ENCODE results near the gene TNIP2.

The TNIP2 gene

DNA sequence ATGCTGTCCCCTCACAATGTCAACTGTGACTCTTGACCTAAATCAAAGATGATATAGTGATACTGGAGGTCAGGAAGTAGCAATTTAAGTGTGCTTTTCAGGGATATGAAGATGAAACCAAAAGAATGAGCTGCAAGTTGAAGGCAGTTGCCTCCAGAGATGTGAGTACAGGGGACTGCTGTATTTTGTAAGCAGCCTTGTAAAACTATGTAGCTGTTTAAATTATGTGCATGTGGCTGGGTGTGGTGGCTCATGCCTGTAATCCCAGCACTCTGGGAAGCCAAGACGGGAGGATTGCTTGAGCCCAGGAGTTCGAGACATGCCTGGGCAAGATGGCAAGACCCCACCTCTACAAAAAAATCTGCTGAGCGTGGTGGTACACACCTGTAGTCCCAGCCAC lies 15.1 kb upstream of the TNIP2 start:
- Histone ChIP-seq H3K27me3 (ENCODE audit: insufficient read depth, poor library complexity, severe bottlenecking) (no peaks in the 10 kb centered on the region), H3K4me3 (replicated peaks; ENCODE audit: insufficient read depth, low read length) (no peak overlapping the region), H3K27ac (replicated peaks) (peak overlapping the region; percentile 76)
- TF ChIP-seq SPI1 (IDR thresholded peaks at IDR 0.05; ENCODE audit: borderline replicate concordance, low read depth) (no peak), GABPA (IDR thresholded peaks at IDR 0.05; ENCODE audit: low read depth) (no peak), POLR2AphosphoS5 (IDR thresholded peaks at IDR 0.05; ENCODE audit: low read depth) (no peak)
- TF ChIP-seq, protein P1, sequence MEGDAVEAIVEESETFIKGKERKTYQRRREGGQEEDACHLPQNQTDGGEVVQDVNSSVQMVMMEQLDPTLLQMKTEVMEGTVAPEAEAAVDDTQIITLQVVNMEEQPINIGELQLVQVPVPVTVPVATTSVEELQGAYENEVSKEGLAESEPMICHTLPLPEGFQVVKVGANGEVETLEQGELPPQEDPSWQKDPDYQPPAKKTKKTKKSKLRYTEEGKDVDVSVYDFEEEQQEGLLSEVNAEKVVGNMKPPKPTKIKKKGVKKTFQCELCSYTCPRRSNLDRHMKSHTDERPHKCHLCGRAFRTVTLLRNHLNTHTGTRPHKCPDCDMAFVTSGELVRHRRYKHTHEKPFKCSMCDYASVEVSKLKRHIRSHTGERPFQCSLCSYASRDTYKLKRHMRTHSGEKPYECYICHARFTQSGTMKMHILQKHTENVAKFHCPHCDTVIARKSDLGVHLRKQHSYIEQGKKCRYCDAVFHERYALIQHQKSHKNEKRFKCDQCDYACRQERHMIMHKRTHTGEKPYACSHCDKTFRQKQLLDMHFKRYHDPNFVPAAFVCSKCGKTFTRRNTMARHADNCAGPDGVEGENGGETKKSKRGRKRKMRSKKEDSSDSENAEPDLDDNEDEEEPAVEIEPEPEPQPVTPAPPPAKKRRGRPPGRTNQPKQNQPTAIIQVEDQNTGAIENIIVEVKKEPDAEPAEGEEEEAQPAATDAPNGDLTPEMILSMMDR (IDR thresholded peaks at IDR 0.05; ENCODE audit: insufficient read depth, low read length) = no peak
- TF ChIP-seq, protein P2, sequence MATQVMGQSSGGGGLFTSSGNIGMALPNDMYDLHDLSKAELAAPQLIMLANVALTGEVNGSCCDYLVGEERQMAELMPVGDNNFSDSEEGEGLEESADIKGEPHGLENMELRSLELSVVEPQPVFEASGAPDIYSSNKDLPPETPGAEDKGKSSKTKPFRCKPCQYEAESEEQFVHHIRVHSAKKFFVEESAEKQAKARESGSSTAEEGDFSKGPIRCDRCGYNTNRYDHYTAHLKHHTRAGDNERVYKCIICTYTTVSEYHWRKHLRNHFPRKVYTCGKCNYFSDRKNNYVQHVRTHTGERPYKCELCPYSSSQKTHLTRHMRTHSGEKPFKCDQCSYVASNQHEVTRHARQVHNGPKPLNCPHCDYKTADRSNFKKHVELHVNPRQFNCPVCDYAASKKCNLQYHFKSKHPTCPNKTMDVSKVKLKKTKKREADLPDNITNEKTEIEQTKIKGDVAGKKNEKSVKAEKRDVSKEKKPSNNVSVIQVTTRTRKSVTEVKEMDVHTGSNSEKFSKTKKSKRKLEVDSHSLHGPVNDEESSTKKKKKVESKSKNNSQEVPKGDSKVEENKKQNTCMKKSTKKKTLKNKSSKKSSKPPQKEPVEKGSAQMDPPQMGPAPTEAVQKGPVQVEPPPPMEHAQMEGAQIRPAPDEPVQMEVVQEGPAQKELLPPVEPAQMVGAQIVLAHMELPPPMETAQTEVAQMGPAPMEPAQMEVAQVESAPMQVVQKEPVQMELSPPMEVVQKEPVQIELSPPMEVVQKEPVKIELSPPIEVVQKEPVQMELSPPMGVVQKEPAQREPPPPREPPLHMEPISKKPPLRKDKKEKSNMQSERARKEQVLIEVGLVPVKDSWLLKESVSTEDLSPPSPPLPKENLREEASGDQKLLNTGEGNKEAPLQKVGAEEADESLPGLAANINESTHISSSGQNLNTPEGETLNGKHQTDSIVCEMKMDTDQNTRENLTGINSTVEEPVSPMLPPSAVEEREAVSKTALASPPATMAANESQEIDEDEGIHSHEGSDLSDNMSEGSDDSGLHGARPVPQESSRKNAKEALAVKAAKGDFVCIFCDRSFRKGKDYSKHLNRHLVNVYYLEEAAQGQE (IDR thresholded peaks at IDR 0.05; ENCODE audit: insufficient replicate concordance, low read depth) = no peak
- no peak for DNase-seq (ENCODE audit: low read depth in 1 of 2, low spot score in 1 of 2)

DNA sequence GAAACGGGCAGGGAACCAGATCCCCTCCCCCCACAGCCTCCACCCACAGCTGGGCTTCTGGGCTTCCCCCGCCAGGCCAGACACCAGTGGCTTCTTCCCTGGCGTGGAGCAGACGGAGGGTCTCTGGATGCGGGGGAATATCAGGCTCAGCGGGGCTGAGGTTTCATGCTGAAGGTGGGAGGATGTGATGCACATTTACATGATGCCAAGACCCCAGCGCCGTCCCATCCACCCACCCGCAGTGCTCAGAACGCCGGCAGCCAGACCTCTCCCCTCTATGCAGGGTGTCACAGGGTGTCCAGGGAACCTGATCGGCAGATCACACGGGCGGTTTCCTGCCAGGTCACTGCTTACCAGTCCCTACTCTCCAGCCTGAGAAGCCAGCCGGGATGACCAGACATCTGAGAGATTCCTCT lies 12.8 kb upstream of the TNIP2 start:
- TF ChIP-seq GABPA (IDR thresholded peaks at IDR 0.05; ENCODE audit: low read depth) (no peak), SPI1 (IDR thresholded peaks at IDR 0.05; ENCODE audit: borderline replicate concordance, low read depth) (no peak), POLR2AphosphoS5 (IDR thresholded peaks at IDR 0.05; ENCODE audit: low read depth) (no peak)
- TF ChIP-seq, protein P1 (IDR thresholded peaks at IDR 0.05; ENCODE audit: insufficient read depth, low read length) = no peak
- TF ChIP-seq, protein P2 (IDR thresholded peaks at IDR 0.05; ENCODE audit: insufficient replicate concordance, low read depth) = no peak
- H3K27ac ChIP-seq (replicated peaks) = no peak overlapping the region
- no peak for DNase-seq (ENCODE audit: low read depth in 1 of 2, low spot score in 1 of 2)

DNA sequence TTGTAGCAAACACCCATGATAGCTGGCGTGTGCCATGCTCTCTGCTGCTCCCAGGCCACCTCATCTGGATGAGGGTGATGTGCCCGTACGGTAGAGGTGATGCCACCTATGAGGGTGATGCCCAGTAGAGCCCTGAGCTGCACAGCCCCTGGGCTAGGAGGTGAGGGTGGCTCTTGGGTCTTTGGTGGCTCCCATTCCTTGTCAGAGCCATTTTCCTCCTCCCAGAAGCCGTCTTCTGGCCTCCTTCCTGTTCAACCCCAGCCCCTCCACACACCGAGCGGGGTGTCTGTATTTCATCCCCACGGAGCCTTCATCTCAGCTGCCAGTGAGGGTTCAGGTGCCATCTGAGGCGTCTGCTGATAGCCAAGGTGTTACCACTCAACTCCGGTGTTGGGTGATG lies 12.0 kb upstream of the TNIP2 start:
- TF ChIP-seq POLR2AphosphoS5 (IDR thresholded peaks at IDR 0.05; ENCODE audit: low read depth) = no peak
- TF ChIP-seq, protein P2 (IDR thresholded peaks at IDR 0.05; ENCODE audit: insufficient replicate concordance, low read depth) = no peak
- TF ChIP-seq, protein P1 (IDR thresholded peaks at IDR 0.05; ENCODE audit: insufficient read depth, low read length) = no peak
- TF ChIP-seq GABPA (IDR thresholded peaks at IDR 0.05; ENCODE audit: low read depth) = no peak
- TF ChIP-seq SPI1 (IDR thresholded peaks at IDR 0.05; ENCODE audit: borderline replicate concordance, low read depth) = no peak
- Histone ChIP-seq H3K4me3 (replicated peaks; ENCODE audit: insufficient read depth, low read length) (no peak overlapping the region), H3K27ac (replicated peaks) (no peak overlapping the region), H3K27me3 (ENCODE audit: insufficient read depth, poor library complexity, severe bottlenecking) (no peaks in the 10 kb centered on the region)
- DNase-seq (ENCODE audit: low read depth in 1 of 2, low spot score in 1 of 2) = no peak

More for the DNA sequence above, 12.8 kb upstream of the TNIP2 start:
- H3K27me3 ChIP-seq (ENCODE audit: insufficient read depth, poor library complexity, severe bottlenecking) = no peaks in the 10 kb centered on the region
- no peak overlapping the region for H3K4me3 ChIP-seq (replicated peaks; ENCODE audit: insufficient read depth, low read length)
